ENCODE results near the gene MYEOV. TPM values are rescaled to one million over a fixed set of nuclear protein-coding genes. Genes with fewer than 3 reads are reported as not detected.

Gene MYEOV
- total and polyA plus RNA-seq, 2 experiments from 2014 or later, result 0.14 TPM; not detected in 1

DNA sequence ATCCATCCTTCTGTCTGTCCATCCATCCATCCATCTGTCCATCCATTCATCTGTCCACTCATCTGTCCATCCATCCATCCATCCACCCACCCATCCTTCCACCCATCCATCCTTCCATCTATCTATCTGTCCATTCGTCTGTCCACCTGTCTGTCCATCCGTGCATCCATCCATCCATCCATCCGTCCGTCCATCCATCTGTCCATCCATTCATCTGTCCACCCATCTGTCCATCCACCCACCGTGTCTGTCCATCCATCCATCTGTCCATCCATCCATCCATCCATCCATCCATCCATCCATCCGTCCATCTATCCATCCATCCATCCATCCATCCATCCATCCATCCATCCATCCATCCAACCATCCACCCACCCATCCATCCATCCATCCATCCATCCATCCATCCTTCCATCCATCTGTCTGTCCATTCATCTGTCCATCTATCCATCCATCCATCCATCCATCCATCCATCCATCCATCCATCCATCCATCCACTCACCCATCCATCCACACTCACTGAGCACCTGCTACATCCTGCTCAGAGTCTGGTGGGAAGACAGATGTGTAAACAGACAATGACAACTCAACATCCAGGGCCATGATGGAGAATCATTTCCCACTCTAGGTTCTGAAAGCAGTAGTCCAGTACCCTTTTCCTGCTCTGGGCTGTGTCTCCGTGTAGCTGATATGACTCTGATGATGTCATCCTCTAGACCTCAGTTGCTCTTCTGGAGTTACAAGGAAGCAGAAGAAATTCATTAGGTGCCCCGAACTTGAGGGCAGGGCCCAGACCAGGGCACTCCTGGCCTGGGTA lies 30.8 kb upstream of the MYEOV start:
- H3K27ac Mint-ChIP-seq, result no peak overlapping the region

GRCh38 chr11:69263736-69264052 lies 30.3 kb upstream of the MYEOV start:
- no peaks in the 10 kb centered on the region for H3K36me3 ChIP-seq (ENCODE audit: insufficient read depth)
- Mint-ChIP-seq H3K27ac (no peak overlapping the region), H3K9me3 (peaks cover 34% of the 10 kb centered on the region), H3K36me3 (ENCODE audit: low read depth) (peaks cover 9% of the 10 kb centered on the region; the same call in 2 of the 3 replicates), H3K4me1 (peaks cover 3% of the 10 kb centered on the region), H3K4me3 (no peak overlapping the region), H3K27me3 (ENCODE audit: insufficient read depth, low read depth, poor library complexity) (peaks cover 13% of the 10 kb centered on the region)
- H3K4me3 ChIP-seq, result no peak overlapping the region
- no peak overlapping the region for H2AFZ ChIP-seq
- H3K79me2 ChIP-seq (replicated peaks; ENCODE audit: insufficient read depth), result no peaks in the 10 kb centered on the region
- H3F3A ChIP-seq (replicated peaks; ENCODE audit: low read depth), result no peaks in the 10 kb centered on the region
- 0 out of 2 replicates have a peak, but pooled peaks cover 3% of the 10 kb centered on the region for H3K9me2 ChIP-seq (ENCODE audit: insufficient read depth)
- H3K27me3 ChIP-seq (ENCODE audit: insufficient read depth), result no peaks in the 10 kb centered on the region
- no peaks in the 10 kb centered on the region for H4K20me1 ChIP-seq (replicated peaks; ENCODE audit: insufficient read depth)
- ATAC-seq (no peak), DNase-seq (ENCODE audit: low spot score) (no peak)
- no peak overlapping the region for H3K27ac ChIP-seq (ENCODE audit: low read depth)
- H3K4me2 ChIP-seq, result no peak overlapping the region
- H3K4me1 ChIP-seq (ENCODE audit: insufficient read depth), result peaks cover 1% of the 10 kb centered on the region; the same call in 1 of the 2 replicates
- no peak for TF ChIP-seq ZNF462 (CRISPR knock-in tag; IDR thresholded peaks at IDR 0.05)
- no peak for TF ChIP-seq ZNF331 (CRISPR knock-in tag; IDR thresholded peaks at IDR 0.05; ENCODE audit: low read depth)
- TF ChIP-seq, protein P1, sequence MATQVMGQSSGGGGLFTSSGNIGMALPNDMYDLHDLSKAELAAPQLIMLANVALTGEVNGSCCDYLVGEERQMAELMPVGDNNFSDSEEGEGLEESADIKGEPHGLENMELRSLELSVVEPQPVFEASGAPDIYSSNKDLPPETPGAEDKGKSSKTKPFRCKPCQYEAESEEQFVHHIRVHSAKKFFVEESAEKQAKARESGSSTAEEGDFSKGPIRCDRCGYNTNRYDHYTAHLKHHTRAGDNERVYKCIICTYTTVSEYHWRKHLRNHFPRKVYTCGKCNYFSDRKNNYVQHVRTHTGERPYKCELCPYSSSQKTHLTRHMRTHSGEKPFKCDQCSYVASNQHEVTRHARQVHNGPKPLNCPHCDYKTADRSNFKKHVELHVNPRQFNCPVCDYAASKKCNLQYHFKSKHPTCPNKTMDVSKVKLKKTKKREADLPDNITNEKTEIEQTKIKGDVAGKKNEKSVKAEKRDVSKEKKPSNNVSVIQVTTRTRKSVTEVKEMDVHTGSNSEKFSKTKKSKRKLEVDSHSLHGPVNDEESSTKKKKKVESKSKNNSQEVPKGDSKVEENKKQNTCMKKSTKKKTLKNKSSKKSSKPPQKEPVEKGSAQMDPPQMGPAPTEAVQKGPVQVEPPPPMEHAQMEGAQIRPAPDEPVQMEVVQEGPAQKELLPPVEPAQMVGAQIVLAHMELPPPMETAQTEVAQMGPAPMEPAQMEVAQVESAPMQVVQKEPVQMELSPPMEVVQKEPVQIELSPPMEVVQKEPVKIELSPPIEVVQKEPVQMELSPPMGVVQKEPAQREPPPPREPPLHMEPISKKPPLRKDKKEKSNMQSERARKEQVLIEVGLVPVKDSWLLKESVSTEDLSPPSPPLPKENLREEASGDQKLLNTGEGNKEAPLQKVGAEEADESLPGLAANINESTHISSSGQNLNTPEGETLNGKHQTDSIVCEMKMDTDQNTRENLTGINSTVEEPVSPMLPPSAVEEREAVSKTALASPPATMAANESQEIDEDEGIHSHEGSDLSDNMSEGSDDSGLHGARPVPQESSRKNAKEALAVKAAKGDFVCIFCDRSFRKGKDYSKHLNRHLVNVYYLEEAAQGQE (IDR thresholded peaks at IDR 0.05; ENCODE audit: unreplicated experiment), result no peak
- TF ChIP-seq JUNB (IDR thresholded peaks at IDR 0.05; ENCODE audit: unreplicated experiment), result no peak
- no peak for TF ChIP-seq ETS1 (IDR thresholded peaks at IDR 0.05)
- no peak for TF ChIP-seq ZNF114 (CRISPR knock-in tag; IDR thresholded peaks at IDR 0.05)
- TF ChIP-seq, protein P2, sequence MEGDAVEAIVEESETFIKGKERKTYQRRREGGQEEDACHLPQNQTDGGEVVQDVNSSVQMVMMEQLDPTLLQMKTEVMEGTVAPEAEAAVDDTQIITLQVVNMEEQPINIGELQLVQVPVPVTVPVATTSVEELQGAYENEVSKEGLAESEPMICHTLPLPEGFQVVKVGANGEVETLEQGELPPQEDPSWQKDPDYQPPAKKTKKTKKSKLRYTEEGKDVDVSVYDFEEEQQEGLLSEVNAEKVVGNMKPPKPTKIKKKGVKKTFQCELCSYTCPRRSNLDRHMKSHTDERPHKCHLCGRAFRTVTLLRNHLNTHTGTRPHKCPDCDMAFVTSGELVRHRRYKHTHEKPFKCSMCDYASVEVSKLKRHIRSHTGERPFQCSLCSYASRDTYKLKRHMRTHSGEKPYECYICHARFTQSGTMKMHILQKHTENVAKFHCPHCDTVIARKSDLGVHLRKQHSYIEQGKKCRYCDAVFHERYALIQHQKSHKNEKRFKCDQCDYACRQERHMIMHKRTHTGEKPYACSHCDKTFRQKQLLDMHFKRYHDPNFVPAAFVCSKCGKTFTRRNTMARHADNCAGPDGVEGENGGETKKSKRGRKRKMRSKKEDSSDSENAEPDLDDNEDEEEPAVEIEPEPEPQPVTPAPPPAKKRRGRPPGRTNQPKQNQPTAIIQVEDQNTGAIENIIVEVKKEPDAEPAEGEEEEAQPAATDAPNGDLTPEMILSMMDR (conservative IDR thresholded peaks at IDR 0.05; ENCODE audit: low read depth in 2 of 2), result no peak

More for the DNA sequence above, 30.8 kb upstream of the MYEOV start:
- ATAC-seq (no peak), DNase-seq (ENCODE audit: low spot score) (no peak)
- Mint-ChIP-seq H3K36me3 (ENCODE audit: low read depth) (peaks cover 9% of the 10 kb centered on the region; the same call in 2 of the 3 replicates), H3K27me3 (ENCODE audit: insufficient read depth, low read depth, poor library complexity) (peaks cover 13% of the 10 kb centered on the region), H3K9me3 (peaks cover 34% of the 10 kb centered on the region), H3K4me1 (peaks cover 8% of the 10 kb centered on the region), H3K4me3 (no peak overlapping the region)
- H4K20me1 ChIP-seq (replicated peaks; ENCODE audit: insufficient read depth), result no peaks in the 10 kb centered on the region
- H3K27ac ChIP-seq (ENCODE audit: low read depth), result no peak overlapping the region
- H3K4me2 ChIP-seq, result no peak overlapping the region
- H3K79me2 ChIP-seq (replicated peaks; ENCODE audit: insufficient read depth), result no peaks in the 10 kb centered on the region
- H3K27me3 ChIP-seq (ENCODE audit: insufficient read depth), result no peaks in the 10 kb centered on the region
- H3K4me3 ChIP-seq, result no peak overlapping the region
- 0 out of 2 replicates have a peak, but pooled peaks cover 3% of the 10 kb centered on the region for H3K9me2 ChIP-seq (ENCODE audit: insufficient read depth)
- no peak for TF ChIP-seq ZNF331 (CRISPR knock-in tag; IDR thresholded peaks at IDR 0.05; ENCODE audit: low read depth)
- no peak for TF ChIP-seq STAT1 (IDR thresholded peaks at IDR 0.05; ENCODE audit: unreplicated experiment)
- H3K36me3 ChIP-seq (ENCODE audit: insufficient read depth), result no peaks in the 10 kb centered on the region
- peaks cover 7% of the 10 kb centered on the region for H3K4me1 ChIP-seq (ENCODE audit: insufficient read depth)
- H3F3A ChIP-seq (replicated peaks; ENCODE audit: low read depth), result no peaks in the 10 kb centered on the region
- no peak overlapping the region for H2AFZ ChIP-seq
